ENCODE results near the gene RGS7BP.

DNA sequence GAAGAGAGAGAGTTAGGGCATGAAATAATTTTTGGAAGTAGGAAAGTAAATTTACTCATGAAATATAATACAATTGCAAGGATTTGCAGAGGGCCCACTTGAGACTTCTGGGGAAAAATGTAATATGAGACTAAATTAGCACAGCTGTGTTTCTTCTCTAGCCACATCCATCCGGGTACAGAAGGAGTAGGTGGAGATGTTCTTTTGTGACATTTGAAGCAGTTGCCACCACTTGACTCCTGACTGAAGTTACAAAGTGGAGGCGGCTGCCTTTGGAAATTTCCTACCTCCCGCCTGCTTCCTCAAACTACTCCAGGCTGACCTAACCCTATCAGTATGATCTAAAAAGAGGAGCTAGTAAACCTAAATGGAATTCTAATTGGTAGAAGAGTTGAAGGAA lies 126.4 kb downstream of the RGS7BP start:
- TF ChIP-seq, protein P1, sequence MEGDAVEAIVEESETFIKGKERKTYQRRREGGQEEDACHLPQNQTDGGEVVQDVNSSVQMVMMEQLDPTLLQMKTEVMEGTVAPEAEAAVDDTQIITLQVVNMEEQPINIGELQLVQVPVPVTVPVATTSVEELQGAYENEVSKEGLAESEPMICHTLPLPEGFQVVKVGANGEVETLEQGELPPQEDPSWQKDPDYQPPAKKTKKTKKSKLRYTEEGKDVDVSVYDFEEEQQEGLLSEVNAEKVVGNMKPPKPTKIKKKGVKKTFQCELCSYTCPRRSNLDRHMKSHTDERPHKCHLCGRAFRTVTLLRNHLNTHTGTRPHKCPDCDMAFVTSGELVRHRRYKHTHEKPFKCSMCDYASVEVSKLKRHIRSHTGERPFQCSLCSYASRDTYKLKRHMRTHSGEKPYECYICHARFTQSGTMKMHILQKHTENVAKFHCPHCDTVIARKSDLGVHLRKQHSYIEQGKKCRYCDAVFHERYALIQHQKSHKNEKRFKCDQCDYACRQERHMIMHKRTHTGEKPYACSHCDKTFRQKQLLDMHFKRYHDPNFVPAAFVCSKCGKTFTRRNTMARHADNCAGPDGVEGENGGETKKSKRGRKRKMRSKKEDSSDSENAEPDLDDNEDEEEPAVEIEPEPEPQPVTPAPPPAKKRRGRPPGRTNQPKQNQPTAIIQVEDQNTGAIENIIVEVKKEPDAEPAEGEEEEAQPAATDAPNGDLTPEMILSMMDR (conservative IDR thresholded peaks at IDR 0.05 in 1 of 2, IDR thresholded peaks at IDR 0.05 in 1 of 2; ENCODE audit: low read depth in 1 of 2, low read length in 2 of 2): no peak
- TF ChIP-seq EZH2 (IDR thresholded peaks at IDR 0.05; ENCODE audit: low read length, missing control alignments): no peak

Measured in fibroblast of lung (primary cell).